NCI-H187 treated with DMSO at 0.1 percent for 48 hours (cell line): Measurements from ENCODE around the gene POLR3H.

Experiments used
- DNase-seq: peaks from one replicate; lab custom pipeline; 2025; lab: John Stamatoyannopoulos, UW

Gene POLR3H

DNA sequence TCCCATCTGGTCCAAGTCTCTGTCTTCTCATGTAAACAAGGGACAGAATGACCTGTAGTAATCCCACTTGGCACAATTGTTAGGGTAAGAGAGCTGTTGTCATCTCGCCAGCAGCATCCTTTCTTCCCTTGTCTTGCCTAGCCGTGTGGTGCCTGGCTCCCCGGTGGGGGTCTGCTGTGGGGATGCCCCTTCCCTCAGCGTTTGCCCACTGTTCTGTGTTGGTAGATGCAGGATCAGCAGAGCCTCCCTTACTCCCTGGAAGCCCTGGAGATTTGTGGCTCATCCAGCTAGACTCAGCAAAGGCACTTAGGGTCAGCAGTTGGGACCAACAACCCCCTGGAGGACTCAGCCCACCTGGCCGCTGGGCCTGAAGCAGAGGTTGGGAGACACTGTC lies 62.3 kb downstream of the POLR3H start:
- DNase-seq: no peak

- no peak for DNase-seq
These were observed 63.0 kb downstream of the POLR3H start for GRCh38 chr22:41481131-41481830.

- no peak for DNase-seq
These were observed 63.9 kb downstream of the POLR3H start for GRCh38 chr22:41480397-41480735.

DNA sequence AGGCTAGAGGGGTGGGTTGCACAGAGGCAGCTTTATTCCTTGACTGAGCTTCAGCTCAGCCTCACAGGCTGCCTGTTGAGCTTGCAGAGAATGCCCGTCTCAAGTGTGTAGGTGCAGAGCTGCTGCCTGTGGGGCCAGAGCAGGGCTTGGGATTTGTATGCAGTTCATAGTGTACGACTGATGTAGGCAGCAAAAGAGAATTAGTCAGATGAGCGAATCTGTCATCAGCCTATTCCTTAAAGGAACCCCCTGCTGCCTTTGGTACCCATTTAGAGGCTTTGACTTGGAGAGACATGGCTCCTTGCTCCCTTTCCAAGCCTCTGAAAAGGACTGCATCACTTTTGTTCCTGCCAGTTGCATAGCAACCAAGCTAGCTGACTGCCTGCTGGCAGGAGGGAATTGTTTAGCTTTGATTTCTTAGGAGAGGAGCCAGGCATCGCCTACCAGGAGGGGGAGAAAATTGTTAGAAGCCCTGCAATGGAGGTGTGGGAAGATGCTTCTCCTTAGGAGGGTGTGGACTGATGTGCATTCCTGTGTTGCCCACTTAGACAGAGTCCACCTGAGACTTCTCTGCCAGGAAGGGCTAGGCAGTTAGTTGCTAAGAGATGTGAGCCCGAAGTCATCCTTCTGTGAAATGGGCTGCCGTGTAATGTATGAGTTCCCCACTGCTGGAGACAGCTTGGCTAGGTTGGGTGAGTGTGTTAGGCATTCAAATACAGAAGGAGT lies 64.4 kb downstream of the POLR3H start:
- no peak for DNase-seq

DNA sequence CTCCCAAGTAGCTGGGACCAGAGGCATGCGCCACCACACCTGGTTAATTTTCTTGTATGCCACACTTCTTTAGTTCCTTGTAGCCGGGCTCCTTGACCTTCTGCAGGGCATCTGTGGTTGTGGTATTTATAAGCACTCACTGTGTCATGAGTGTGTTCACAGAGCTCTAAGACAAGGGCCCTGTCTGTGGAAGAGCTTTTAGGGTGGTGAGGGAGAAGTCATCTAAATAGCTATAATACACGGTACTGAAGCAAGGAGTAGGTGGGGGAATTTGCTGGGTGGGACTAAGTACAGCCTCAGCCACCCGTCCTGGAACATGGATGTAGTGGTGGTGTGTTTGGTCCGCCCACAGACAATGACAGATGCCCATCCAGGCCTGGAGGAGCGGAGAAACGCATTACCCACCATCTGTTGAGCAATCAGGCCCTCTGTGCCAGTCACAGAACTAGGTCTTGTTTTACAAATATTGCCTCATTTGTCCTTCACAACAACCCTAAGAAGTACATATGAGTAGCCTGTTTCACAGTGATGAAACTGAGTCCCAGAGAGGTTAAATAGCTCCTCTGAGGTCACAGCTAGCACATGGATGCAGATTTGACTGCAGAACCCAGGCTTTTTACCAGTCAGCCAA lies 65.3 kb downstream of the POLR3H start:
- no peak for DNase-seq

GRCh38 chr22:41478473-41478872 lies 65.8 kb downstream of the POLR3H start:
- no peak for DNase-seq
